ENCODE results near the gene RAB13. TPM values are rescaled to one million over a fixed set of nuclear protein-coding genes. Genes with fewer than 3 reads are reported as not detected.

The RAB13 gene
- total RNA-seq, 1 donor from 2014 or later: 145 TPM

GRCh38 chr1:153963850-153964331 is 22.2 kb downstream of the RAB13 start:
- TF ChIP-seq CTCF (IDR thresholded peaks at IDR 0.05; ENCODE audit: insufficient read depth, low read depth, low read length) (no peak), EZH2 (IDR thresholded peaks at IDR 0.05; ENCODE audit: insufficient read depth, low read length) (no peak)
- Histone ChIP-seq H3K9me3 (ENCODE audit: insufficient read depth, low read depth, low read length) (no peaks in the 10 kb centered on the region), H3K27ac (ENCODE audit: low read depth, low read length) (peak overlapping the region; percentile 90), H2AFZ (ENCODE audit: low read depth, low read length) (peak overlapping the region; percentile 59), H4K20me1 (ENCODE audit: insufficient read depth, low read length) (peaks cover 11% of the 10 kb centered on the region), H3K27me3 (ENCODE audit: insufficient read depth, low read length) (no peaks in the 10 kb centered on the region), H3K79me2 (ENCODE audit: insufficient read depth, low read length) (peaks cover 37% of the 10 kb centered on the region), H3K36me3 (ENCODE audit: insufficient read depth, low read length) (no peaks in the 10 kb centered on the region), H3K4me2 (ENCODE audit: low read length) (peak overlapping the region; percentile 100), H3K4me1 (ENCODE audit: insufficient read depth, low read length) (peaks cover 36% of the 10 kb centered on the region), H3K4me3 (ENCODE audit: insufficient read depth, low read depth, low read length) (peak overlapping the region; percentile 83), H3K9ac (ENCODE audit: low read length) (peak overlapping the region; percentile 95)
- DNase-seq (ENCODE audit: low read depth) (peak; percentile 58), FAIRE-seq (no peak)
- H3K27ac Mint-ChIP-seq (ENCODE audit: unreplicated experiment): peak overlapping the region; percentile 98
- peaks cover 27% of the 10 kb centered on the region for H3K4me1 Mint-ChIP-seq (ENCODE audit: low read depth, unreplicated experiment)
- peaks cover 8% of the 10 kb centered on the region for H3K36me3 Mint-ChIP-seq (ENCODE audit: low read depth, unreplicated experiment)
- H3K9me3 Mint-ChIP-seq (ENCODE audit: unreplicated experiment): no peaks in the 10 kb centered on the region
- peak overlapping the region; percentile 93 for H3K4me3 Mint-ChIP-seq (ENCODE audit: unreplicated experiment)
- no peaks in the 10 kb centered on the region for H3K27me3 Mint-ChIP-seq (ENCODE audit: low read depth, unreplicated experiment)

- Histone ChIP-seq H3K4me1 (ENCODE audit: insufficient read depth, low read length) (peaks cover 34% of the 10 kb centered on the region), H3K27ac (ENCODE audit: low read depth, low read length) (peak within 1 kb of the TSS; percentile 90), H3K9ac (ENCODE audit: low read length) (peak within 1 kb of the TSS; percentile 95), H3K36me3 (ENCODE audit: insufficient read depth, low read length) (no peaks in the 10 kb centered on the region), H3K9me3 (ENCODE audit: insufficient read depth, low read depth, low read length) (no peaks in the 10 kb centered on the region), H4K20me1 (ENCODE audit: insufficient read depth, low read length) (peaks cover 11% of the 10 kb centered on the region), H3K79me2 (ENCODE audit: insufficient read depth, low read length) (peaks cover 37% of the 10 kb centered on the region), H3K27me3 (ENCODE audit: insufficient read depth, low read length) (no peaks in the 10 kb centered on the region), H2AFZ (ENCODE audit: low read depth, low read length) (peak within 1 kb of the TSS; percentile 84), H3K4me2 (ENCODE audit: low read length) (peak within 1 kb of the TSS; percentile 100), H3K4me3 (ENCODE audit: insufficient read depth, low read depth, low read length) (peak within 1 kb of the TSS; percentile 83)
- H3K27ac Mint-ChIP-seq (ENCODE audit: unreplicated experiment): peak within 1 kb of the TSS; percentile 98
- H3K36me3 Mint-ChIP-seq (ENCODE audit: low read depth, unreplicated experiment): peaks cover 9% of the 10 kb centered on the region
- H3K9me3 Mint-ChIP-seq (ENCODE audit: unreplicated experiment): no peaks in the 10 kb centered on the region
- peaks cover 28% of the 10 kb centered on the region for H3K4me1 Mint-ChIP-seq (ENCODE audit: low read depth, unreplicated experiment)
- DNase-seq (ENCODE audit: low read depth) (peak; percentile 90), FAIRE-seq (no peak)
- no peak for TF ChIP-seq EZH2 (IDR thresholded peaks at IDR 0.05; ENCODE audit: insufficient read depth, low read length)
- no peak for TF ChIP-seq CTCF (IDR thresholded peaks at IDR 0.05; ENCODE audit: insufficient read depth, low read depth, low read length)
- H3K27me3 Mint-ChIP-seq (ENCODE audit: low read depth, unreplicated experiment): no peaks in the 10 kb centered on the region
- peak within 1 kb of the TSS; percentile 93 for H3K4me3 Mint-ChIP-seq (ENCODE audit: unreplicated experiment)
Observed at GRCh38 chr1:153963030-153963849, 22.9 kb downstream of the RAB13 start, which contains the start of gene SLC39A1. Gene SLC39A1 (minus strand): TSS chr1:153963537. CDS start chr1:153962715, 822 bp downstream.
